ENCODE data around the gene PIH1D1. TPM values are rescaled to one million over a fixed set of nuclear protein-coding genes. Genes with fewer than 3 reads are reported as not detected.

Gene PIH1D1
- total RNA-seq, 1 experiment from 2014 or later, result 166 TPM

GRCh38 chr19:49434907-49435583 is 16.6 kb downstream of the PIH1D1 start:
- no CpG with 5 or more reads among the region's 18 CpGs for WGBS (ENCODE audit: extremely low coverage, insufficient read length, low lambda C conversion rate)
- Mint-ChIP-seq H3K36me3 (ENCODE audit: insufficient read depth in 1 of 3, low read depth in 3 of 3) (peaks cover 3 to 15% (median 6%) of the 10 kb centered on the region in 3 experiments), H3K9me3 (peaks cover 4 to 8% of the 10 kb centered on the region in 2 experiments; a peak in 3 of 5 replicates), H3K4me3 (peak overlapping the region in 1 of 2 experiments; percentile 63; a peak in 3 of 5 replicates), H3K27me3 (ENCODE audit: low read depth) (peaks cover 86% of the 10 kb centered on the region), H3K27ac (peak overlapping the region in 1 of 3 experiments; percentile 69; a peak in 2 of 7 replicates), H3K4me1 (peaks cover 21 to 66% of the 10 kb centered on the region in 2 experiments)
- Histone ChIP-seq H3K4me2 (ENCODE audit: insufficient read depth, insufficient read length, low read length) (no peak overlapping the region), H3K14ac (ENCODE audit: insufficient read depth, low read length) (no peak overlapping the region), H3K9ac (ENCODE audit: extremely low read depth, insufficient read length, low read length) (no peak overlapping the region), H3K4me1 (ENCODE audit: insufficient read depth, low read length) (no peaks in the 10 kb centered on the region), H3K79me1 (ENCODE audit: insufficient read depth, low read depth, low read length, poor library complexity, severe bottlenecking) (no peaks in the 10 kb centered on the region), H2AK5ac (ENCODE audit: insufficient read length, low read length) (no peak overlapping the region), H4K8ac (replicated peaks; ENCODE audit: insufficient read length, low read depth, low read length) (no peak overlapping the region), H2AFZ (ENCODE audit: low read length) (no peak overlapping the region), H2BK120ac (ENCODE audit: low read depth, low read length, poor library complexity, severe bottlenecking) (no peak overlapping the region), H2BK5ac (ENCODE audit: insufficient read length, low read length) (no peak overlapping the region), H3K18ac (ENCODE audit: insufficient read length, low read depth, low read length) (no peak overlapping the region), H4K91ac (ENCODE audit: insufficient read length, low read depth, low read length) (no peak overlapping the region), H3K79me2 (ENCODE audit: insufficient read depth, low read length) (no peaks in the 10 kb centered on the region), H3K9me3 (ENCODE audit: control insufficient read depth, low read depth, low read length) (no peaks in the 10 kb centered on the region), H3K4ac (ENCODE audit: low read depth, low read length) (no peak overlapping the region), H2BK20ac (ENCODE audit: low read depth, low read length, poor library complexity, severe bottlenecking) (no peak overlapping the region), H3K27me3 (ENCODE audit: insufficient read depth, low read length) (peaks cover 28% of the 10 kb centered on the region; the same call in 1 of the 2 replicates), H3K56ac (ENCODE audit: insufficient read length, low read depth, low read length) (no peak overlapping the region), H4K20me1 (ENCODE audit: control insufficient read depth, insufficient read depth, insufficient read length) (no peaks in the 10 kb centered on the region), H3K23ac (ENCODE audit: insufficient read length, low read depth, low read length) (no peak overlapping the region), H3K27ac (ENCODE audit: insufficient read length, low read depth, low read length) (no peak overlapping the region), H3T11ph (ENCODE audit: low read length) (no peak overlapping the region), H2BK12ac (ENCODE audit: insufficient read length, low read depth, low read length) (no peak overlapping the region), H4K5ac (ENCODE audit: insufficient read length, low read depth, low read length) (no peak overlapping the region), H3K23me2 (ENCODE audit: insufficient read length, low read depth, low read length, poor library complexity, severe bottlenecking) (peaks cover 6% of the 10 kb centered on the region), H2BK15ac (ENCODE audit: low read depth, low read length) (no peak overlapping the region)
- TF ChIP-seq CTCF (conservative IDR thresholded peaks at IDR 0.05), result no peak
- DNase-seq, result no peak

Data from H9 (cell line).